ENCODE data around the gene OR52I2.
A peak's percentile ranks its signal among the peaks of the same experiment; 100 is the strongest.

Gene OR52I2

DNA sequence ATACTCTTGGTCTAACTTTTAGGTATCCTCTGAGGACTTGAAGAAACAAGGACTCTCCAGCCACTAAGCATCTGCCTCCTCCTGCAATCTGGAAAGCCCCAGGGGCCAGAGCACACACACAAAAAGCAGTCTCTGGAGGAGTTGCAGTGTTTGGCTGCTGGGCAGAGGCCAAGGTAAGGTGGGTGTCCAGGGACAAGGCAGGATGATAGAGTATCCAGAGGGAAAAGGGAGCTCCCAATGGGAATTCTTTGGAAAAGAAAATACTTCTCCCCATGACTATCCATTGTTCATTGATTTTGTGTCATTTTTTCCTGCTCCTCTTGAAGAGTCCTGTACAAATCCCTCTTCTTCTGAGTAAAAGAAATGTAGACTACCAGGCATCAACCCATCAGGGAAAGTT is at the start of gene OR52I2:
OR52I2 (plus strand) TSS at position 301 of the 400 bp plus-strand sequence.
- DNase-seq (ENCODE audit: low read depth in 2 of 2), result no peak

- DNase-seq (ENCODE audit: low read depth in 2 of 2), result peak; percentile 28 to 35
Observed at GRCh38 chr11:4539603-4540219, 41.8 kb upstream of the OR52I2 start.

DNA sequence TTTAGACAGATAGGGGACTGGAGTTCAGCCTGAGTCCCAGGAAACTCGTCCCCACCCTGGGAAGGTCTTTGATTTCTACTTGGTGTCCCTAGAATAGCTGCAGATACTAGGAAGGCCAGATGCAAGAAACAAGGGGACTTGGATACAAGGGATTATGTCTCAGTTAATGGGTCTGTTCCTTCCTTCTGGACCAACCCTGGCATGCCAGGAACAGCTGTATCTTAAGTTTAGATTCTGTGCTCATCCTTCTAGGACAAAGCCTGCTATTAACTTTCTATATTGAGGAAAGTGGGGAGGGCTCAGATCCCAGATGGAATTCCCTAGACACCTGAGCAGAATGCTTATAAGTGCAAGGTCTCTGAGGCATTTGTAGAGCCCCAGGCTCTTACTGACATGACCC is 40.5 kb upstream of the OR52I2 start:
- DNase-seq (ENCODE audit: low read depth in 2 of 2), result no peak

DNA sequence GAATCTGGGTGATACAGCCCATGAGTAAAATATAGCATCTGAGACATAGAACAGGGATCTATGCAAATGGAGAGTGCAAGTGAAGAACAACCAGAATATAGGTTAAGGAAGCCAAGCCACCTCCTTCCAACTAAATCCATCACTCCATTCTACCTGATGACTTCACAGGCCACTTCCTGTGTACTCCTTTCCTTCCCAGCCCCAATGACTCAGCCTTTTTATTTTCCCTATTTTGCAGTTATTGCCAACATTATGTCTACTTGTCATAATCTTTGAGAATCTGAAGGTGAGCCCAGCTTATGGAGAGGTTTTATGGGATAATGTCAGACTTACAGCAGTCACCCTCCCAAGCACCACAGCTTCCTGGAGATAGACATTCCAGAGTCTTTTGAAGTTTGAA is 38.0 kb upstream of the OR52I2 start:
- DNase-seq (ENCODE audit: low read depth in 2 of 2), result no peak

GRCh38 chr11:4544891-4545290 is 36.7 kb upstream of the OR52I2 start, which contains the start of gene OR52M1:
TSS of gene OR52M1 (plus strand) at chr11:4545191. CDS start at chr11:4545191, 0 bp downstream.
- no peak for DNase-seq (ENCODE audit: low read depth in 2 of 2)

GRCh38 chr11:4546878-4547277 is 34.7 kb upstream of the OR52I2 start:
- no peak for DNase-seq (ENCODE audit: low read depth in 2 of 2)

DNA sequence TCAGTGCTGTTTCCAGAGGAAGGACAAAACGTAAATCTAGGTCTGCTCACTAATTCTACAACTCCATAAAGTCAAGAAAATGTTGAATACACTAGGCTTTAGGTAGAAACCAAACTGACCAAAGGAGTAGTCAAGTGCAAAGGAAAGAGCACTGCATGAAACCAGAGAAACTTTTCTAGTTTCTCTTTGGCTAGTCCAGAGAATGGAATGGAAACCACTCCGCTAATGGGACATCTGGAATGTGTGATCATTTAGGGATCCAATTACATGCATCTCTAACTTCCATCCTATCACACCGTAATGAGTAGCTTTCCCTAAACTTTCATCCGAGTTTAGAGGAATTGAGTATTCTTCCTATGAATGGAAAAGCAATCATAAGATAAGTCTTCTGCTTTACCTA is 34.1 kb upstream of the OR52I2 start:
- no peak for DNase-seq (ENCODE audit: low read depth in 2 of 2)

- no peak for DNase-seq (ENCODE audit: low read depth in 2 of 2)
Observed at GRCh38 chr11:4551346-4551979, 30.1 kb upstream of the OR52I2 start.

GRCh38 chr11:4559527-4560440 is 21.8 kb upstream of the OR52I2 start:
- no peak for DNase-seq (ENCODE audit: low read depth in 2 of 2)

DNA sequence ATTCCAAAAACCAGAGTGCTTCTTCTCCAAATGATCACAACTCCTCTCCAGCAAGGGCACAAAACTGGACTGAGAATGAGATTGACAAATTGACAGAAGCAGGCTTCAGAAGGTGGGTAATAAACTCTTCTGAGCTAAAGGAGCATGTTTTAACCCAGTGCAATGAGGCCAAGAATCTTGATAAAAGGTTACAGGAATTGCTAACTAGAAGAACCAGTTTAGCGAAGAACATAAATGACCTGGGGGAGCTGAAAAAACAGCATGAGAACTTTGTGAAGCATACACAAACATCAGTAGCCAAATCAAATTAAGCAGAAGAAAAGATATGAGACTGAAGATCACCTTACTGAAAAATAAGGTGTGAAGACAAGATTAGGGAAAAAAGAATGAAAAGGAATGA is 21.1 kb upstream of the OR52I2 start:
- DNase-seq (ENCODE audit: low read depth in 2 of 2), result no peak

GRCh38 chr11:4565371-4565770 is 16.2 kb upstream of the OR52I2 start:
- DNase-seq (ENCODE audit: low read depth in 2 of 2), result no peak

GRCh38 chr11:4569075-4569474 is 12.5 kb upstream of the OR52I2 start:
- no peak for DNase-seq (ENCODE audit: low read depth in 2 of 2)

GRCh38 chr11:4576880-4577279 is 4.7 kb upstream of the OR52I2 start:
- no peak for DNase-seq (ENCODE audit: low read depth in 2 of 2)

- no peak for DNase-seq (ENCODE audit: low read depth in 2 of 2)
Observed at GRCh38 chr11:4577761-4578160, 3.8 kb upstream of the OR52I2 start.

GRCh38 chr11:4578624-4579023 is 2.9 kb upstream of the OR52I2 start:
- DNase-seq (ENCODE audit: low read depth in 2 of 2), result no peak

DNA sequence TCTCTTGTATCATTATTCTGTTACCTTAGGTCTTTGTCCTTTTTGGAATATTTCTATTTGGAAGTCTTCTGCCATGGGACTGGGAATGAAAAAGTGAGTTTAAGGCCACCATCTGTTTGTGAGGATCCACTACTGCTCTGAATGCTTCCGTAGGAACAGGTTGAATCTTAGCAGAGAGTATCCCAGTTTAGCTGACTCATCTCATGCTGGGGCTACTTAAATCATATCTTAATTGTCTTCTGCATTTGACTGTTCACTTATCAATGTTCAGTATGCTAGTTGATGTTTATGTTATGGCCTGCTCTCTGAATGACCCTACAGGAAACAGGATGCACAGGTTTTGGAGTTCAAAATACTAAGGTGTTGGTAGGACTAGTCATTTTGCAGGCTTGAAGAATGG is 1.4 kb upstream of the OR52I2 start:
- no peak for DNase-seq (ENCODE audit: low read depth in 2 of 2)

- DNase-seq (ENCODE audit: low read depth in 2 of 2), result no peak
Observed at GRCh38 chr11:4589017-4589416, 7.5 kb downstream of the OR52I2 start.

- no peak for DNase-seq (ENCODE audit: low read depth in 2 of 2)
Observed at GRCh38 chr11:4593739-4594138, 12.2 kb downstream of the OR52I2 start, which contains the start of gene OR52I1. TSS of gene OR52I1 (plus strand) at chr11:4594039. CDS start at chr11:4594039, 0 bp downstream.

- DNase-seq (ENCODE audit: low read depth in 2 of 2), result no peak
Observed at GRCh38 chr11:4605057-4605456, 23.5 kb downstream of the OR52I2 start.

GRCh38 chr11:4606231-4607015 is 24.9 kb downstream of the OR52I2 start:
- no peak for DNase-seq (ENCODE audit: low read depth in 2 of 2)

- DNase-seq (ENCODE audit: low read depth in 2 of 2), result no peak
Observed at GRCh38 chr11:4607096-4607495, 25.6 kb downstream of the OR52I2 start.
